WTC11 (cell line): Measurements from ENCODE around the gene LAMA4. TPM values are rescaled to one million over a fixed set of nuclear protein-coding genes. Genes with fewer than 3 reads are reported as not detected.
"Not testable (repeated sequence)": the region's sequence is repeated elsewhere in the genome, so short reads cannot be mapped to it uniquely, and the experiment has no call there.

ENCODE experiments used
- ATAC-seq: fragments of 200-7000 bp; cut with Tn5 transposase; 2 replicates; pipeline ENCODE4 v1.10.0; 2021; ENCODE audit warnings: mild to moderate bottlenecking, moderate library complexity
- CTCF ChIA-PET: fragments of 300-600 bp; sonication (Branson Sonifier 250); formaldehyde crosslinking; loops from one replicate; lab custom pipeline; 2021; ENCODE audit warnings: antibody characterized with exemption; lab: Charles Lee
- POLR2A ChIA-PET: fragments of 350-600 bp; sonication (Branson Sonifier 250); formaldehyde crosslinking; loops from one replicate; lab custom pipeline; 2021; ENCODE audit warnings: antibody characterized with exemption; lab: Charles Lee
- DNase-seq: peaks from one replicate; pipeline ENCODE4 v3.0.0; 2021; ENCODE audit warnings: low spot score
- H3K27ac Mint-ChIP-seq: 2 replicates; pipeline ENCODE4 v1.8.0; 2021; ENCODE audit warnings: mixed read lengths
- H3K27me3 Mint-ChIP-seq: 2 replicates; pipeline ENCODE4 v1.8.0; 2021; ENCODE audit warnings: low read depth, mild to moderate bottlenecking, moderate library complexity, mixed read lengths
- H3K36me3 Mint-ChIP-seq: 2 replicates; pipeline ENCODE4 v1.8.0; 2021; ENCODE audit warnings: mixed read lengths
- H3K4me1 Mint-ChIP-seq: 2 replicates; pipeline ENCODE4 v1.8.0; 2022; ENCODE audit warnings: mixed read lengths
- H3K4me3 Mint-ChIP-seq: 2 replicates; pipeline ENCODE4 v1.8.0; 2021; ENCODE audit warnings: mild to moderate bottlenecking, moderate library complexity, mixed read lengths
- H3K9me3 Mint-ChIP-seq: 2 replicates; pipeline ENCODE4 v1.8.0; 2021; ENCODE audit warnings: mixed read lengths
- CREM ChIP-seq: sonication (generic); formaldehyde crosslinking; IDR thresholded peaks from 2 replicates; pipeline ENCODE4 v1.8.1; 2022; ENCODE audit warnings: mild to moderate bottlenecking, missing genetic modification reagents, moderate library complexity
- E2F5 ChIP-seq: sonication (generic); formaldehyde crosslinking; IDR thresholded peaks from 2 replicates; pipeline ENCODE4 v1.8.1; 2022; ENCODE audit warnings: mild to moderate bottlenecking, moderate library complexity, missing genetic modification reagents
- ETV6 ChIP-seq: sonication (generic); formaldehyde crosslinking; IDR thresholded peaks from 2 replicates; pipeline ENCODE4 v1.8.1; 2022; ENCODE audit warnings: mild to moderate bottlenecking, missing genetic modification reagents
- FOXK1 ChIP-seq: sonication (generic); formaldehyde crosslinking; IDR thresholded peaks from 2 replicates; pipeline ENCODE4 v1.8.0; 2022; ENCODE audit warnings: mild to moderate bottlenecking, moderate library complexity, missing genetic modification reagents
- GRHL2 ChIP-seq: fragments of 250-450 bp; sonication (Bioruptor Pico); IDR thresholded peaks from 2 replicates; pipeline ENCODE4 v1.8.0; 2022; ENCODE audit warnings: mild to moderate bottlenecking, moderate library complexity; ENCODE audit not compliant: insufficient replicate concordance, severe bottlenecking
- HMGA2 ChIP-seq: fragments of 250-450 bp; sonication (Bioruptor Pico); IDR thresholded peaks from 2 replicates; pipeline ENCODE4 v1.4.0; 2021; ENCODE audit warnings: mild to moderate bottlenecking, moderate library complexity
- MYBL2 ChIP-seq: sonication (generic); formaldehyde crosslinking; IDR thresholded peaks from 2 replicates; pipeline ENCODE4 v1.8.1; 2023; ENCODE audit warnings: mild to moderate bottlenecking, moderate library complexity, missing genetic modification reagents
- NFYB ChIP-seq: sonication (generic); formaldehyde crosslinking; conservative IDR thresholded peaks from 2 replicates; pipeline ENCODE4 v1.8.0; 2022; ENCODE audit warnings: low read depth, missing genetic modification reagents
- NR3C1 ChIP-seq: sonication (generic); formaldehyde crosslinking; conservative IDR thresholded peaks from 2 replicates; pipeline ENCODE4 v1.8.1; 2023; ENCODE audit warnings: low read depth, mild to moderate bottlenecking, missing genetic modification reagents
- SMAD4 ChIP-seq: sonication (generic); formaldehyde crosslinking; IDR thresholded peaks from 2 replicates; pipeline ENCODE4 v1.8.0; 2022; ENCODE audit warnings: mild to moderate bottlenecking, missing genetic modification reagents
- TEAD1 ChIP-seq: sonication (generic); formaldehyde crosslinking; IDR thresholded peaks from 2 replicates; pipeline ENCODE4 v1.8.0; 2022; ENCODE audit warnings: mild to moderate bottlenecking, missing genetic modification reagents
- TP53 ChIP-seq: sonication (generic); formaldehyde crosslinking; IDR thresholded peaks from 2 replicates; pipeline ENCODE4 v1.8.1; 2023; ENCODE audit warnings: mild to moderate bottlenecking, missing genetic modification reagents
- USF2 ChIP-seq: sonication (generic); formaldehyde crosslinking; IDR thresholded peaks from 2 replicates; pipeline ENCODE4 v1.8.1; 2023; ENCODE audit warnings: mild to moderate bottlenecking, missing genetic modification reagents, moderate library complexity
- ZBTB21 ChIP-seq: sonication (generic); formaldehyde crosslinking; IDR thresholded peaks from 2 replicates; pipeline ENCODE4 v1.8.1; 2023; ENCODE audit warnings: mild to moderate bottlenecking, missing genetic modification reagents, borderline replicate concordance
- ZNF138 ChIP-seq: sonication (generic); formaldehyde crosslinking; conservative IDR thresholded peaks from 2 replicates; pipeline ENCODE4 v1.8.1; 2022; ENCODE audit warnings: mild to moderate bottlenecking, moderate library complexity, missing genetic modification reagents
- ZNF425 ChIP-seq: fragments of 250-450 bp; sonication (Bioruptor Pico); conservative IDR thresholded peaks from 2 replicates; pipeline ENCODE4 v1.9.0; 2021; ENCODE audit warnings: mild to moderate bottlenecking
- ZNF512 ChIP-seq: sonication (generic); formaldehyde crosslinking; IDR thresholded peaks from 2 replicates; pipeline ENCODE4 v1.8.1; 2022; ENCODE audit warnings: missing genetic modification reagents, borderline replicate concordance
- ZSCAN18 ChIP-seq: fragments of 250-450 bp; sonication (Bioruptor Pico); IDR thresholded peaks from 2 replicates; pipeline ENCODE4 v2.1.2; 2022; ENCODE audit warnings: mild to moderate bottlenecking, moderate library complexity
- total RNA-seq: library from RNA; stranded (reverse); gene quantifications from 3 replicates; pipeline ENCODE4 v1.2.3, GENCODE V29; 2021

LAMA4 gene
- total RNA-seq, 1 experiment from 2014 or later = 1.6 TPM

GRCh38 chr6:112202639-112203341 is 51.6 kb downstream of the LAMA4 start (continued):
- no peak for TF ChIP-seq E2F5
- TF ChIP-seq HMGA2 (CRISPR knock-in tag) = no peak
- TF ChIP-seq TP53 (CRISPR knock-in tag) = no peak
- TF ChIP-seq MYBL2 (CRISPR knock-in tag) = no peak
- no peak for TF ChIP-seq ETV6 (CRISPR knock-in tag)
- no peak for TF ChIP-seq ZBTB21 (CRISPR knock-in tag)
- no peak for TF ChIP-seq ZSCAN18 (CRISPR knock-in tag)

- H3K9me3 Mint-ChIP-seq, POLR2A ChIA-PET, H3K27ac Mint-ChIP-seq, CTCF ChIA-PET, DNase-seq, H3K4me3 Mint-ChIP-seq, H3K36me3 Mint-ChIP-seq, ATAC-seq: not testable (repeated sequence)
- Mint-ChIP-seq H3K27me3 (peaks cover 49% of the 10 kb centered on the region), H3K4me1 (peaks cover 70% of the 10 kb centered on the region)
Observed at GRCh38 chr6:112200185-112200914, 54.0 kb downstream of the LAMA4 start.

GRCh38 chr6:112199001-112199403 is 55.4 kb downstream of the LAMA4 start:
- Mint-ChIP-seq H3K27ac (no peak overlapping the region), H3K27me3 (peaks cover 56% of the 10 kb centered on the region), H3K4me1 (peaks cover 56% of the 10 kb centered on the region), H3K36me3 (peaks cover 7% of the 10 kb centered on the region)
- TF ChIP-seq NFYB = no peak
- no peak for TF ChIP-seq TEAD1 (CRISPR knock-in tag)
- TF ChIP-seq GRHL2 (CRISPR knock-in tag) = no peak
- TF ChIP-seq ZNF425 (CRISPR knock-in tag) = no peak
- no peak for TF ChIP-seq ZNF138 (CRISPR knock-in tag)
- no peak for TF ChIP-seq CREM
- no peak for TF ChIP-seq NR3C1 (CRISPR knock-in tag)
- TF ChIP-seq, all 79 proteins: peak for 0
- POLR2A ChIA-PET = interaction anchor here (0.6 kb wide), 1 partner anchor 151 kb away, joined by 4 read pairs; no protein-coding TSS in a partner anchor
- CTCF ChIA-PET = interaction anchor here (1.2 kb wide), 1 partner anchor 19 kb away, joined by 3 read pairs; no protein-coding TSS in a partner anchor
- peak; percentile 75 for ATAC-seq
- Mint-ChIP-seq H3K9me3 (peaks cover 5% of the 10 kb centered on the region), H3K4me3 (no peak overlapping the region)
- DNase-seq = no peak

- no peak for DNase-seq
- H3K9me3 Mint-ChIP-seq = peaks cover 5% of the 10 kb centered on the region
- H3K4me3 Mint-ChIP-seq = no peak overlapping the region
- peaks cover 7% of the 10 kb centered on the region for H3K36me3 Mint-ChIP-seq
- no peak for ATAC-seq
- peaks cover 56% of the 10 kb centered on the region for H3K27me3 Mint-ChIP-seq
- no peak overlapping the region for H3K27ac Mint-ChIP-seq
- POLR2A ChIA-PET = interaction anchor here (0.6 kb wide), 1 partner anchor 150 kb away, joined by 4 read pairs; no protein-coding TSS in a partner anchor
- H3K4me1 Mint-ChIP-seq = peaks cover 52% of the 10 kb centered on the region
- CTCF ChIA-PET = interaction anchor here (1.2 kb wide), 1 partner anchor 18 kb away, joined by 3 read pairs; no protein-coding TSS in a partner anchor
- TF ChIP-seq USF2 (CRISPR knock-in tag) (no peak), FOXK1 (no peak), ZNF512 (CRISPR knock-in tag) (no peak), ZNF425 (CRISPR knock-in tag) (no peak), HMGA2 (CRISPR knock-in tag) (no peak), SMAD4 (CRISPR knock-in tag) (no peak), MYBL2 (CRISPR knock-in tag) (no peak)
Observed at GRCh38 chr6:112198582-112198981, 55.8 kb downstream of the LAMA4 start.
